H1 (cell line): ENCODE measurements around the gene SPTBN1. TPM values are rescaled to one million over a fixed set of nuclear protein-coding genes. Genes with fewer than 3 reads are reported as not detected.

Experiments used
- CTCF ChIA-PET: fragments of 300-600 bp; sonication (Branson Sonifier 250); formaldehyde crosslinking; loops from one replicate; lab custom pipeline; 2021; ENCODE audit not compliant: partially characterized antibody; lab: Charles Lee
- POLR2A ChIA-PET: fragments of 300-600 bp; sonication (Branson Sonifier 250); formaldehyde crosslinking; loops from one replicate; lab custom pipeline; 2021; ENCODE audit warnings: inconsistent platforms; ENCODE audit not compliant: partially characterized antibody; lab: Charles Lee
- DNase-seq, 2 experiments: peaks; one replicate each; pipeline versions ENCODE4 v3.0.0 to v3.0.0-alpha.2; 2010 to 2022; ENCODE audit warnings: low spot score in 2 of 2, low read depth in 1 of 2, mixed read lengths in 1 of 2
- FAIRE-seq: peaks from 2 replicates; lab custom pipeline; 2011; peaks lifted over from hg19 to GRCh38; lab: Jason Lieb, UNC
- H2AFZ ChIP-seq: 2 replicates; pipeline ENCODE4 v1.8.1; 2012; ENCODE audit warnings: low read length, inconsistent platforms
- H2AK5ac ChIP-seq: 2 replicates; pipeline ENCODE4 v1.6.1; 2013; ENCODE audit warnings: low read depth, low read length
- H2BK120ac ChIP-seq: replicated peaks from 2 replicates; pipeline ENCODE3; 2013; ENCODE audit warnings: low read depth, low read length, inconsistent platforms
- H2BK12ac ChIP-seq: 2 replicates; pipeline ENCODE4 v1.6.1; 2013; ENCODE audit warnings: low read depth, low read length
- H2BK15ac ChIP-seq: 2 replicates; pipeline ENCODE4 v1.6.1; 2013; ENCODE audit warnings: low read length
- H2BK20ac ChIP-seq: 2 replicates; pipeline ENCODE4 v1.6.1; 2013; ENCODE audit warnings: low read length
- H2BK5ac ChIP-seq: 2 replicates; pipeline ENCODE4 v1.6.1; 2013; ENCODE audit warnings: low read depth, low read length
- H3K14ac ChIP-seq: 2 replicates; pipeline ENCODE4 v1.6.1; 2013; ENCODE audit warnings: inconsistent platforms; ENCODE audit not compliant: insufficient read length
- H3K18ac ChIP-seq: 2 replicates; pipeline ENCODE4 v1.6.1; 2013; ENCODE audit warnings: low read length; ENCODE audit errors: extremely low read depth
- H3K23ac ChIP-seq: 2 replicates; pipeline ENCODE4 v1.6.1; 2013; ENCODE audit warnings: inconsistent platforms; ENCODE audit not compliant: insufficient read length
- H3K23me2 ChIP-seq: 2 replicates; pipeline ENCODE4 v1.6.1; 2013; ENCODE audit warnings: low read depth, low read length
- H3K27ac ChIP-seq: 2 replicates; pipeline ENCODE4 v1.6.1; 2011; ENCODE audit warnings: low read depth, low read length, inconsistent platforms
- H3K27me3 ChIP-seq, 4 experiments: replicated peaks in 1 of 4; 1 replicate in 1 of 4; 2 replicates in 3 of 4; pipeline versions ENCODE4 v1.6.1 to v1.8.1; 2011 to 2013; ENCODE audit warnings: low read length in 3 of 4, mild to moderate bottlenecking in 3 of 4, inconsistent platforms in 2 of 4, mixed read lengths in 2 of 4, moderate library complexity in 1 of 4; ENCODE audit not compliant: control insufficient read depth in 3 of 4, insufficient read depth in 3 of 4; ENCODE audit errors: extremely low read depth in 1 of 4
- H3K36me3 ChIP-seq, 4 experiments: 2 replicates each; pipeline versions ENCODE4 v1.6.1 to v1.8.1; 2011 to 2013; ENCODE audit warnings: mild to moderate bottlenecking in 4 of 4, low read length in 3 of 4, moderate library complexity in 2 of 4, control low read depth in 1 of 4, inconsistent platforms in 1 of 4; ENCODE audit not compliant: insufficient read depth in 4 of 4, control insufficient read depth in 2 of 4
- H3K4ac ChIP-seq: replicated peaks from 2 replicates; pipeline ENCODE3; 2013; ENCODE audit warnings: low read length, low read depth, mixed read lengths, inconsistent platforms; ENCODE audit not compliant: insufficient read length
- H3K4me1 ChIP-seq, 4 experiments: replicated peaks in 1 of 4; 1 replicate in 1 of 4; 2 replicates in 3 of 4; pipeline versions ENCODE4 v1.6.1 to v1.8.1; 2011 to 2013; ENCODE audit warnings: low read length in 3 of 4, inconsistent platforms in 2 of 4, mixed read lengths in 1 of 4; ENCODE audit not compliant: insufficient read depth in 4 of 4, control insufficient read depth in 3 of 4
- H3K4me2 ChIP-seq, 2 experiments: 2 replicates each; pipeline versions ENCODE4 v1.6.1 to v1.8.1; 2011 to 2013; ENCODE audit warnings: low read depth in 2 of 2, low read length in 2 of 2, control low read depth in 1 of 2, inconsistent platforms in 1 of 2, mild to moderate bottlenecking in 1 of 2; ENCODE audit not compliant: insufficient read depth in 1 of 2
- H3K4me3 ChIP-seq, 4 experiments: fragments of 200-600, 300-600 bp in 1 of 4; sonication (generic), shearing (Covaris generic), sonication (Bioruptor Twin) in 1 of 4; 2 replicates each; pipeline versions ENCODE4 v1.5.1 to v1.8.1; 2011 to 2016; ENCODE audit warnings: low read length in 4 of 4, low read depth in 3 of 4, control low read depth in 2 of 4, inconsistent platforms in 2 of 4, mild to moderate bottlenecking in 2 of 4, mixed read lengths in 1 of 4, moderate library complexity in 1 of 4; ENCODE audit not compliant: insufficient read depth in 2 of 4; ENCODE audit errors: extremely low read depth in 1 of 4
- H3K56ac ChIP-seq: replicated peaks from 2 replicates; pipeline ENCODE3; 2013; ENCODE audit warnings: low read depth, mild to moderate bottlenecking, mixed read lengths, low read length, inconsistent platforms; ENCODE audit not compliant: insufficient read length
- H3K79me1 ChIP-seq: 2 replicates; pipeline ENCODE4 v1.6.1; 2013; ENCODE audit warnings: low read depth, low read length, control low read depth
- H3K79me2 ChIP-seq, 2 experiments: 2 replicates each; pipeline versions ENCODE4 v1.6.1 to v1.8.1; 2012 to 2013; ENCODE audit warnings: low read length in 2 of 2, mild to moderate bottlenecking in 2 of 2, inconsistent platforms in 1 of 2; ENCODE audit not compliant: insufficient read depth in 2 of 2, control insufficient read depth in 1 of 2
- H3K9ac ChIP-seq, 4 experiments: replicated peaks in 1 of 4; 1 replicate in 1 of 4; 2 replicates in 3 of 4; pipeline versions ENCODE4 v1.6.1 to v1.8.1; 2011 to 2013; ENCODE audit warnings: low read depth in 3 of 4, low read length in 3 of 4, control low read depth in 2 of 4, mild to moderate bottlenecking in 2 of 4, moderate library complexity in 2 of 4, inconsistent platforms in 1 of 4; ENCODE audit errors: extremely low read depth in 1 of 4
- H3K9me3 ChIP-seq, 2 experiments: 2 replicates each; pipeline versions ENCODE4 v1.6.1 to v1.8.1; 2012 to 2013; ENCODE audit warnings: mild to moderate bottlenecking in 2 of 2, moderate library complexity in 2 of 2, control low read depth in 1 of 2, inconsistent platforms in 1 of 2, low read depth in 1 of 2, low read length in 1 of 2, mixed read lengths in 1 of 2; ENCODE audit not compliant: insufficient read depth in 2 of 2
- H4K20me1 ChIP-seq, 2 experiments: replicated peaks in 1 of 2; 2 replicates each; pipeline versions ENCODE3 to v1.8.1; 2011 to 2013; ENCODE audit warnings: inconsistent platforms in 2 of 2, low read length in 2 of 2, mild to moderate bottlenecking in 1 of 2; ENCODE audit not compliant: insufficient read depth in 2 of 2, control insufficient read depth in 1 of 2
- H4K5ac ChIP-seq: 2 replicates; pipeline ENCODE4 v1.6.1; 2013; ENCODE audit warnings: low read length, low read depth, mixed read lengths, inconsistent platforms; ENCODE audit not compliant: insufficient read length
- H4K8ac ChIP-seq: 2 replicates; pipeline ENCODE4 v1.8.0; 2013; ENCODE audit warnings: mild to moderate bottlenecking, moderate library complexity, low read length, inconsistent platforms; ENCODE audit not compliant: insufficient read depth; ENCODE audit errors: extremely low read depth
- H4K91ac ChIP-seq: replicated peaks from 2 replicates; pipeline ENCODE3; 2013; ENCODE audit warnings: low read length, mixed read lengths, inconsistent platforms; ENCODE audit not compliant: insufficient read length
- CTCF ChIP-seq, 3 experiments: IDR thresholded peaks; 1 replicate in 2 of 3; 2 replicates in 1 of 3; pipeline versions ENCODE4 v1.5.1 to v1.6.1; 2011; ENCODE audit warnings: low read length in 3 of 3, mild to moderate bottlenecking in 3 of 3, inconsistent platforms in 2 of 3, low read depth in 1 of 3, moderate library complexity in 1 of 3; ENCODE audit not compliant: insufficient read depth in 1 of 3; ENCODE audit errors: control extremely low read depth in 1 of 3
- FOSL1 ChIP-seq: IDR thresholded peaks from 2 replicates; pipeline ENCODE4 v1.6.1; 2011; ENCODE audit warnings: mild to moderate bottlenecking, low read depth, low read length, moderate library complexity; ENCODE audit not compliant: insufficient read depth
- POU5F1 ChIP-seq: IDR thresholded peaks from 2 replicates; pipeline ENCODE4 v1.6.1; 2011; ENCODE audit warnings: low read depth, mild to moderate bottlenecking, low read length, moderate library complexity
- SAP30 ChIP-seq: fragments of 300-600 bp; sonication (generic); IDR thresholded peaks from 2 replicates; pipeline ENCODE4 v1.7.1; 2012; ENCODE audit warnings: low read length, moderate library complexity, mild to moderate bottlenecking, inconsistent platforms; ENCODE audit not compliant: insufficient read depth, insufficient replicate concordance
- SP4 ChIP-seq: IDR thresholded peaks from 2 replicates; pipeline ENCODE4 v1.6.1; 2012; ENCODE audit warnings: low read length, inconsistent platforms
- SRF ChIP-seq: IDR thresholded peaks from 2 replicates; pipeline ENCODE4 v1.6.1; 2011; ENCODE audit warnings: mild to moderate bottlenecking, low read depth, low read length, moderate library complexity
- WGBS, 2 experiments: shearing (Covaris generic) in 1 of 2; methylation state at CpG; one replicate each; pipeline versions ENCODE4 v1.1.6 to v1.1.7; 2013 to 2015; ENCODE audit warnings: low lambda C conversion rate in 2 of 2, mixed read lengths in 2 of 2, inconsistent platforms in 1 of 2, low coverage in 1 of 2, missing lambda C conversion rate in 1 of 2; ENCODE audit not compliant: insufficient replicate concordance in 2 of 2, insufficient coverage in 1 of 2, insufficient read length in 1 of 2; ENCODE audit errors: extremely low coverage in 1 of 2, missing lambda C conversion rate in 1 of 2; 5-methylcytosine and 5-hydroxymethylcytosine counted together
- polyA plus RNA-seq, 7 experiments: library from polyadenylated mRNA; depleted of rRNA in 3 of 7; stranded (reverse) in 5 of 7; unstranded in 2 of 7; fragments of >200 nt in 5 of 7; fragments of 200-250 nt in 2 of 7; gene quantifications; 1 replicate in 5 of 7; 2 replicates in 1 of 7; 4 replicates in 1 of 7; pipeline versions ENCODE4 v1.2.1 to v1.2.3, GENCODE V29; 2011 to 2013; ENCODE audit warnings: missing spikeins in 2 of 7, mixed read lengths in 2 of 7
- total RNA-seq: library from RNA; stranded (reverse); fragmentation: NEBNext Ultra II Directional; extraction: Animal tissue kit (Norgen Biotek cat#: 25700); gene quantifications from 2 replicates; pipeline ENCODE4 v1.2.1, GENCODE V29; 2021

The SPTBN1 gene
- total and polyA plus RNA-seq, 2 of the 8 experiments (the other 6 are each of a cell fraction or from before 2014, with no cell fraction given), result 31.8 to 180 TPM

GRCh38 chr2:54444503-54444902 lies 11.6 kb upstream of the SPTBN1 start:
- no peak overlapping the region for H3K23ac ChIP-seq
- no peaks in the 10 kb centered on the region for H3K36me3 ChIP-seq
- H2AK5ac ChIP-seq, result no peak overlapping the region
- H2BK5ac ChIP-seq, result no peak overlapping the region
- TF ChIP-seq SAP30, result no peak
- no peak for TF ChIP-seq POU5F1
- TF ChIP-seq FOSL1, result no peak
- no peak for TF ChIP-seq SRF
- no peak for TF ChIP-seq SP4
- TF ChIP-seq CTCF (IDR thresholded peaks at IDR 0.05; ENCODE audit: control extremely low read depth in 1 of 3, insufficient read depth in 1 of 3, low read depth in 1 of 3, low read length in 3 of 3), result no peak
- H3K9me3 ChIP-seq, result no peaks in the 10 kb centered on the region
- FAIRE-seq (no peak), DNase-seq (no peak)
- no peaks in the 10 kb centered on the region for H3K79me1 ChIP-seq
- H3K79me2 ChIP-seq, result no peaks in the 10 kb centered on the region
- 89% methylated on average over 1 of the region's 1 CpG; no CpG with 5 or more reads in 1 of the 2 experiments for WGBS, 2 experiments
- no peak overlapping the region for H4K91ac ChIP-seq
- H3K9ac ChIP-seq, result no peak overlapping the region
- no peaks in the 10 kb centered on the region for H4K20me1 ChIP-seq
- H3K4me1 ChIP-seq, result no peaks in the 10 kb centered on the region
- H3K23me2 ChIP-seq, result no peaks in the 10 kb centered on the region
- H2BK12ac ChIP-seq, result no peak overlapping the region
- H2BK20ac ChIP-seq, result no peak overlapping the region
- no peak overlapping the region for H4K8ac ChIP-seq
- H3K4me2 ChIP-seq, result no peak overlapping the region
- no peak overlapping the region for H2BK15ac ChIP-seq
- no peak overlapping the region for H3K14ac ChIP-seq
- POLR2A ChIA-PET, result no interaction called here
- no peak overlapping the region for H3K27ac ChIP-seq
- no peak overlapping the region for H3K4me3 ChIP-seq
- no peak overlapping the region for H2AFZ ChIP-seq
- no peak overlapping the region for H3K56ac ChIP-seq
- H3K4ac ChIP-seq, result no peak overlapping the region
- no peaks in the 10 kb centered on the region for H3K27me3 ChIP-seq
- H2BK120ac ChIP-seq, result no peak overlapping the region
- CTCF ChIA-PET, result no interaction called here
- H4K5ac ChIP-seq, result no peak overlapping the region
- no peak overlapping the region for H3K18ac ChIP-seq
